HUES64 (cell line): ENCODE measurements around the gene DHDDS.

Source experiments
- H3K27ac ChIP-seq: 2 replicates; pipeline ENCODE4 v1.7.0; 2013; ENCODE audit warnings: low read depth, low read length, inconsistent platforms
- H3K27me3 ChIP-seq: 2 replicates; pipeline ENCODE4 v1.6.1; 2013; ENCODE audit warnings: mild to moderate bottlenecking, low read length; ENCODE audit not compliant: insufficient read depth
- H3K36me3 ChIP-seq: 2 replicates; pipeline ENCODE4 v1.6.1; 2013; ENCODE audit warnings: mild to moderate bottlenecking, low read length; ENCODE audit not compliant: insufficient read depth
- H3K4me1 ChIP-seq: 2 replicates; pipeline ENCODE4 v1.6.1; 2013; ENCODE audit warnings: mild to moderate bottlenecking, low read length, moderate library complexity; ENCODE audit not compliant: insufficient read depth
- H3K4me3 ChIP-seq: 2 replicates; pipeline ENCODE4 v1.5.1; 2013; ENCODE audit warnings: mild to moderate bottlenecking, low read length, moderate library complexity
- H3K9ac ChIP-seq: 2 replicates; pipeline ENCODE4 v1.6.1; 2013; ENCODE audit warnings: mild to moderate bottlenecking, low read depth, low read length
- H3K9me3 ChIP-seq: 2 replicates; pipeline ENCODE4 v1.6.1; 2013; ENCODE audit warnings: low read depth, low read length; ENCODE audit not compliant: insufficient read depth
- WGBS: fragments of 150-250, 120-280 bp; methylation state at CpG from one replicate; pipeline ENCODE4 v1.1.7; 2013; ENCODE audit warnings: missing lambda C conversion rate; 5-methylcytosine and 5-hydroxymethylcytosine counted together

The DHDDS gene

DNA sequence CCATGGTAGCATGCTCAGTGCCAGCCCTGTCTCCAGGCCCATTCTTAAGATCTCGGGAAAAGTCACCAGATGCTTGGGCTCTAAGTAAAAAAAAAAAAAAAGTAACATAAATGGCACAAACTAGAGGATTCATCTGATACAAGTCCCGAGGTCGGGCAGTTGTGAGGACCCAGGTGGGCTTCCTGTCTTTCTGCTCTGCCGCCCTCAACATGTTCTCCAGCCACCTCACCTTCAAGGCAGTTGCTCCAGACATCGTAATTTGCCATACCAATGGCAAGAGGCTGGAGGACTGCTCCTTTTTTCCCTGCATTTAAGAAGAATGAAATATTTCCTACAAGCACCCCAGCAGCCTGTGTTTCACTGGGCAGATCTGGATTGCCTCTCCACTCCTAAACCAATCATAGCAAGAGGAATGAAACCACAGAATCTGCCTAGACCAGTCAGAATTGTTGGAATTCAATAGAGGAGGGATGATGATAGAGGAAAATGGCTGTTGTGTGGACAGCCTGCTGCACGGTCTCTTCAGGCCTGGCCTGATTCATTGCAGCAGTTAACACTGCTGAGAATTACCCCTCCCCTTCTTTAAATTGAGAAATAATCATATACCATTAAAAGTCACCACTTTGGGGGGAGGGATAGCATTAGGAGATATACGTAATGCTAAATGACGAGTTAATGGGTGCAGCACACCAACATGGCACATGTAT lies 45.5 kb downstream of the DHDDS start:
- H3K9ac ChIP-seq = no peak overlapping the region
- H3K4me1 ChIP-seq = peaks cover 9% of the 10 kb centered on the region; the same call in 1 of the 2 replicates
- H3K27ac ChIP-seq = peak overlapping the region; percentile 1; the same call in 1 of the 2 replicates
- H3K9me3 ChIP-seq = no peaks in the 10 kb centered on the region
- peaks cover 51% of the 10 kb centered on the region for H3K36me3 ChIP-seq
- H3K4me3 ChIP-seq = no peak overlapping the region
- no peaks in the 10 kb centered on the region for H3K27me3 ChIP-seq
- WGBS = 83% methylated on average over 5 of the region's 8 CpGs

DNA sequence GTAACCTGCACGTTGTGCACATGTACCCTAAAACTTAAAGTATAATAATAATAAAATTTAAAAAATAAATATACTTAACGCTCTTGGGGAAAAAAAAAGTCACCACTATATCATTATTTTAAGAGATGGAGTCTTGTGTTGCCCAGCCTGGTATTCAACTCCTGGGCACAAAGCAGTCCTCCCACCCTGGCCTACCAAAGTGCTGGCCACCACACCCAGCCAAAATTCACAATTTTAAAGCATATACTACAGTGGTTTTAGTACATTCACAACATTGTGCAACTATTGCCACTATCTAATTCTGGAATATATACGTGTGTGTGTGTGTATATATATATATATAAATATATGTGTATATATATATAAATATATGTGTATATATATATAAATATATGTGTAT lies 46.0 kb downstream of the DHDDS start:
- peaks cover 50% of the 10 kb centered on the region for H3K36me3 ChIP-seq
- WGBS = no CpG with 5 or more reads among the region's 3 CpGs

DNA sequence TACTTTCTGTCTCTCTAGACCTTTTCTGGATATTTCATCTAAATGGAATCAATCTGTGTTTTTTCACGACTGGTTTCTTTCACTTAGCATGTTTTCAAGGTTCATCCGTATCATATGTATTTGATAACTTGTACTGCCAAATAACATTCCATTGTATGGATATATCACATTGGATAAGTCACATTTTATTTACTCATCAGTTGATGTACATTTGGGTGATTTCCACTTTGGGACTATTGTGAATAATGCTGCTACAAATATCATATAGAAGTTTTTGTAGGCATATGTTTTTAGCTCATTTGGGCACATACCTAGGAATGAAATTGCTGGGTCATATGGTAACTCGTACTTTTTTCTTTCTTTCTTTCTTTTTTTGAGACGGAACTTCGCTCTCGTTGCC lies 46.9 kb downstream of the DHDDS start:
- Histone ChIP-seq H3K27me3 (no peaks in the 10 kb centered on the region), H3K9ac (no peak overlapping the region), H3K27ac (no peak overlapping the region), H3K9me3 (no peaks in the 10 kb centered on the region), H3K4me1 (peaks cover 2% of the 10 kb centered on the region; the same call in 1 of the 2 replicates), H3K36me3 (peaks cover 42% of the 10 kb centered on the region), H3K4me3 (no peak overlapping the region)
- WGBS = 96% methylated on average over 6 of the region's 6 CpGs

More for the DNA sequence above, 46.0 kb downstream of the DHDDS start:
- no peaks in the 10 kb centered on the region for H3K27me3 ChIP-seq
- H3K27ac ChIP-seq = no peak overlapping the region
- no peak overlapping the region for H3K4me3 ChIP-seq
- H3K4me1 ChIP-seq = peaks cover 9% of the 10 kb centered on the region; the same call in 1 of the 2 replicates
- H3K9ac ChIP-seq = no peak overlapping the region
- no peaks in the 10 kb centered on the region for H3K9me3 ChIP-seq

- Histone ChIP-seq H3K9ac (no peak overlapping the region), H3K4me3 (no peak overlapping the region), H3K27me3 (no peaks in the 10 kb centered on the region), H3K4me1 (no peaks in the 10 kb centered on the region), H3K36me3 (peaks cover 9% of the 10 kb centered on the region; the same call in 1 of the 2 replicates), H3K27ac (no peak overlapping the region), H3K9me3 (no peaks in the 10 kb centered on the region)
- 79% methylated on average over 2 of the region's 2 CpGs for WGBS
Observed at GRCh38 chr1:26482921-26483320, 50.8 kb downstream of the DHDDS start.

- H3K4me3 ChIP-seq = no peak overlapping the region
- no peaks in the 10 kb centered on the region for H3K4me1 ChIP-seq
- WGBS = 100% methylated on average over 1 of the region's 2 CpGs
- no peaks in the 10 kb centered on the region for H3K27me3 ChIP-seq
- no peaks in the 10 kb centered on the region for H3K9me3 ChIP-seq
- H3K9ac ChIP-seq = no peak overlapping the region
- no peak overlapping the region for H3K27ac ChIP-seq
- H3K36me3 ChIP-seq = peaks cover 5% of the 10 kb centered on the region; the same call in 1 of the 2 replicates
Observed at GRCh38 chr1:26483980-26484379, 51.9 kb downstream of the DHDDS start.

GRCh38 chr1:26490155-26490554 lies 58.0 kb downstream of the DHDDS start:
- Histone ChIP-seq H3K36me3 (no peaks in the 10 kb centered on the region), H3K9ac (no peak overlapping the region), H3K4me3 (no peak overlapping the region), H3K9me3 (no peaks in the 10 kb centered on the region), H3K27me3 (no peaks in the 10 kb centered on the region), H3K27ac (no peak overlapping the region), H3K4me1 (no peaks in the 10 kb centered on the region)
- 83% methylated on average over 4 of the region's 4 CpGs for WGBS

DNA sequence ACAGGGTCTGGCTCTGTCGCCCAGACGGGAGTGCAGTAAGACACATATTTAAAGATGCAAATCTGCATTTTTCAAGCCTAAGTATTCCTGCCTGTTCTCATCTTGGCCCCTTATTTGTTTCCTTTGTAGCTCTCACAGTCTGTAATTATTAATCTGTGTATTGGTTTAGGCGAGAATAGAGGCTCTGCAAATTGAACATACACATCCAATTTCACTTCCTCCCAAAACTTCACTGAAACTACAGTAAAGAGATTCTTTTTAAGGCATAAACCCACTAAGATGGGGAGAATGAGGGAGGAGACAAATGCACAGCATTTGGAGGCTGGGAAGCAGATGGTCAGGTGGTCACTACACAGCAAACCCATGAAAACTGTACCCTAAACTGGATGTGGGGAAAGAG lies 61.1 kb downstream of the DHDDS start:
- Histone ChIP-seq H3K27me3 (no peaks in the 10 kb centered on the region), H3K4me3 (no peak overlapping the region), H3K27ac (no peak overlapping the region), H3K4me1 (no peaks in the 10 kb centered on the region), H3K9ac (no peak overlapping the region), H3K36me3 (no peaks in the 10 kb centered on the region), H3K9me3 (no peaks in the 10 kb centered on the region)
- 92% methylated on average over 2 of the region's 3 CpGs for WGBS

DNA sequence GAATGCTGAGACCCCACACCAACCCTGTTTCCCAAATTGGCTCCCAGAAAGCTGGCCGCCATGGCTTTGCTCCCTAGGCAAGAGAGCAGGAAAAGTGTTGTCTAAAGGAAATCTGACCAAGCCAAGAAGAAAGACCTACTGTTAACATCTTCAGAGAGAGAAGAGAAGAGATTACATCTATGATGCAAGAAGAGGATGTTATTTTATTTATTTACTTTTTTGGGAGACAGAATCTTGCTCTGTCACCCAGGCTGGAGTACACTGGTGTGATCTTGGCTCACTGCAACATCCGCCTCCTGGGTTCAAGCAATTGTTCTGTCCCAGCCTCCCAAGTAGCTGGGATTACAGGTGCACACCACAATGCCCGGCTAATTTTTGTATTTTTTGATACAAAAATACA lies 61.8 kb downstream of the DHDDS start:
- no peaks in the 10 kb centered on the region for H3K27me3 ChIP-seq
- no peaks in the 10 kb centered on the region for H3K9me3 ChIP-seq
- 94% methylated on average over 3 of the region's 3 CpGs for WGBS
- no peaks in the 10 kb centered on the region for H3K36me3 ChIP-seq
- H3K9ac ChIP-seq = no peak overlapping the region
- H3K4me3 ChIP-seq = no peak overlapping the region
- H3K4me1 ChIP-seq = no peaks in the 10 kb centered on the region
- no peak overlapping the region for H3K27ac ChIP-seq

DNA sequence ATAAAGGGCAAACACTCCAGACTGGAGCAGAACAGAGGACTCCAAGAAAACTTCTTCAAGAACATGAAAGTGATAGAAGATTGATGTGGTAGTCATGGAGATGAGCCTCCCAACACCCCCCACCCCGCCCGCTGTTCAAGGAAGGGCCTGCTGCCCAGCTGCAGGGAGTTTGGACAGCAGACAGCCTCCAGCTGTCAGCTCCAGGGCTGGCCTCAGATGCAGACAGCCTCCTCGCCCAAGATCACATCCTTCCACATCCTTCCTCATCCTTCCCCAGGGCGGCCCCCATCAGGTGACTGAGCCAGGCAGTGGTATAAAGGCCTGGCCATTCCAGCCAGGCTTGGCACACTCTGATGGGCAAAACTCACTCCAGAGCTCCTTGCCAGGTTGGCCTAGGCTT lies 64.7 kb downstream of the DHDDS start:
- no peaks in the 10 kb centered on the region for H3K36me3 ChIP-seq
- WGBS = 82% methylated on average over 4 of the region's 4 CpGs
- H3K4me1 ChIP-seq = no peaks in the 10 kb centered on the region
- no peak overlapping the region for H3K27ac ChIP-seq
- no peaks in the 10 kb centered on the region for H3K9me3 ChIP-seq
- no peak overlapping the region for H3K9ac ChIP-seq
- no peaks in the 10 kb centered on the region for H3K27me3 ChIP-seq
- H3K4me3 ChIP-seq = no peak overlapping the region

DNA sequence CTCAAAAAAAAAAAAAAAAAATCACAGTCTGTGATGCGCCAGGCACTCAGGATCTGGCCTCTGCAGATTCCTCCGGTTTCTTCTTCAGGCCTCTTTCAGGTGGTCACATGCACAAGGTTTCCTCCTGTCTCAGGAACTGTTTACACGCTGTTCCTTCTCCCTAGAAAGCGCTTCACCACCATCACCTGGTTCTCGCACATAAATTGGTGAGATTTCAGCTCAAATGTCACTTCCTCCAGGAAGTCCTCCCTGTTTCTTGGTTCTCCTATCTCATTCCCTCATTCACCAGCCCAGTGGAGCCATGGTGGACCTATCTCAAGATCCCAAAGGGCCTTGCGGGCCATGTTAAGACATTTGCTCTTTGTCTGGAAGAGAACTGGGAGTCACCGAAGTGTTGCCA lies 66.8 kb downstream of the DHDDS start:
- 92% methylated on average over 7 of the region's 7 CpGs for WGBS
- Histone ChIP-seq H3K9ac (no peak overlapping the region), H3K4me3 (no peak overlapping the region), H3K9me3 (no peaks in the 10 kb centered on the region), H3K36me3 (no peaks in the 10 kb centered on the region), H3K4me1 (no peaks in the 10 kb centered on the region), H3K27ac (no peak overlapping the region), H3K27me3 (no peaks in the 10 kb centered on the region)

DNA sequence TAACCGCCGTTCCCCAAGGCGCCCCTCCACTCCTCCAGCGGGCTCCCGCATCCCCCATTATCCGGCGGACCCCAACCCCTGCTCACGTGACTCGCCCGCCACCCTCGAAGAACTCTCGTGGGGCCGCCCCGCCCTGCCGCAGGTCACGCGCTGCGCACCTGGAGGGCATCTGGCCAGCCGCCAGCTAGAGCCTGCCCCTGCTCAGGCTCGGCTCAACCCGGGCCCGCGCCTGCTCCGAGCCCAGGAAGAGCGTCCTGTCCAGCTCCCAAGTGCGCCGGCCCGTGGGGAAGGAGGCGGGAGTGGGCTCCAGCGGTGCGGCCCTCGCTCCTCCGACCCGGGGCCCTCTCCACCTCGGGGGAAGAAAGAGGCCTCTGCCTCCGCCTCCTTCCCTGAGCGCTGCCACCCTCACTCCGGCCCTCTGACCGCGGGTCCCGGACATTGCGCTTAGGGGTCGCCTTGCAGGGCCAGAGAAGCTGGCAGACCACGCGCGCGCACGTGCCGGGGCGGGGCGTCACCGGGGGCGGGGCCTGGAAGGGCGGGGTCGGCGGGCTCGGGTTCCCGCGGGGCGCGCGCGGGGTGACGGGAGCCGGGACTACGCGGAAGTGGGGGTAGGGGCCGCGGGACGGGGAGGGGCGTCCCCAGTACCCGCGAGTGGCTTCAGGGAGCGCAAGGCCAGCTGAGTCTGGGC lies 68.5 kb downstream of the DHDDS start:
- peak overlapping the region; percentile 85 for H3K4me3 ChIP-seq
- H3K36me3 ChIP-seq = no peaks in the 10 kb centered on the region
- peak overlapping the region; percentile 82 for H3K9ac ChIP-seq
- H3K4me1 ChIP-seq = no peaks in the 10 kb centered on the region
- under 1% methylated on average over 74 of the region's 74 CpGs for WGBS
- H3K27ac ChIP-seq = peak overlapping the region; percentile 80
- H3K27me3 ChIP-seq = no peaks in the 10 kb centered on the region
- H3K9me3 ChIP-seq = no peaks in the 10 kb centered on the region
